ENCODE data around the gene SHMT1.
"Not testable (repeated sequence)": the region's sequence is repeated elsewhere in the genome, so short reads cannot be mapped to it uniquely, and the experiment has no call there.

The SHMT1 gene

DNA sequence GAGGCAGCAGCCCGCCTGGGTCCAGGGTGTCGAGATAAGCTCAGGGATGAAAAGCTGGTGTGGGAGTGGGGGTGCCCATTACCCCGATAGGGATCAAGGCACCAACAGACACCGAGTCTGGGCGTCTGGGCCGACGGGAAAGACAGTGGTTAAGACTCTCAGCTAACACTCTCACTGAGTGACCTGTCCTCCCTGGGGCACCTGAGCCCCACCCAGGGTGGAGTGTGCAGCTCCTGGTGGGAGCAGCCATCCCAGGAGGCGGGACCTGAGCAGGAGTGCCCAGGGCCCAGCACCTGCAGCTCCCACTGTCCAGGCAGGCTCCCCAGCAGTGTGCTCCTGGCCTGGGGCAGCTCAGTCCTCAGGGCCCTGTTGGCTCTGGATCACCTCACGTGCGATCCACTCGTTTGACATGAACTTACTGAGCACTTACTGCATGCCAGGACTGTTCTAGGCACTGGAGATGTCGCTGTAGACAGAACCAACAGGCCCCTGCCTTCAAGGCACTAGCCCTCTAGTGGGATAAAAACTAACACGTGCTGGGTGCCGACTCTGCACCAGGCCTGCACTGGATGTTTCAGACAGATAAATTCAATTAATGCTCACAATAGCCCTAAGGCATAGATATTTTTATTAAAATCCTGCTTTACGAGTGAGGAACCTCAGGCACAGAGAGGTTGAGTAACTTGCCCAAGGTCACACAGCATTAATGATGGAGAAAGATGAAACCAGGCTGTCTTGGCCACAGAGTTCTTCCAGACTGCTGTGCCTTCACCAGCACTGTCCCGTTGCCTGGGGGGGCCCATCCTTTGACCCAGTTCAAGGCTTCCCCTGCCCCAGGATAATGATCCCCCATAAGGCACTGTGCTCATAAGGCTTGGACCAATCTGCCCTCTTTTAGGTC lies 16.1 kb upstream of the SHMT1 start:
- no peak for DNase-seq (ENCODE audit: low spot score)
- FAIRE-seq: peak; percentile 53

GRCh38 chr17:18378614-18379013 lies 15.3 kb upstream of the SHMT1 start:
- not testable (repeated sequence) for DNase-seq (ENCODE audit: low spot score); FAIRE-seq

- DNase-seq (ENCODE audit: low spot score): no peak
- no peak for FAIRE-seq
Observed at GRCh38 chr17:18378205-18378505, 14.8 kb upstream of the SHMT1 start.

DNA sequence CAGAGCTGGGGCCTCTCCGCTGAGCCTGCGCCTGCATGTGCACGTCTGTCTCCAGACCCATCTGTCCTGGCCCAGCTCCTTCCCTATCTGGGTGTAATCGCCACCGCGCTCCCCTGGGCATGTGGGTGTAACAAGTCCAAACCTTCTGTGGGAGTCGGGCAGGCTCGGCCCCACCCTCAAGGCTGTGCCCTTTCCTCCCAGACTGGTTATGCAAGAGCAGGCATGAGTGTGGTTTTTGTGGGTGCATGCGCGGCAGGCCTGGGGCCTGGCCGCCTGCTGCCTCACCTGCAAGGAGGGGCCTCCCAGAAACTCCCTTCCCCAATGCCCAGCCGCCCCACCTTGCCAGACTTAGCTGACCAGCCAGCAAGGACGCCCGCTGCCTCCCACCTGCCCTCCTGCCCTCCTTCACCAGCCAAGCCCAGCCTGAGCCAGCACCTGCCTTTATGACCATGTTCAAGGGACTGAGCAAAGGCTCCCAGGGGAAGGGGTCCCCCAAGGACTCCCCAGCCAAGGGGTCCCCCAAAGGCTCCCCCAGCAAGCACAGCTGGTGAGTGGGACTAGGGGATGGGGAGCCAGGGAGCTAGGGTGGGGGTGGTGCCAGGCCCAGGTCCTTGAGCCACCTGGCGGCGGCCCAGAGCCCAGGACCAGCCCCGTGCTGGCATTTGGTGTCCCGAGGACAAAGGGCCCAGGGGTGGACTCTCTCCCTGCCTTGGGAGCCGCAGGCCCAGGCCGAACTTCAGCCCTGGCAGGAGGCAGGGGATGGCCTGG lies 14.3 kb upstream of the SHMT1 start, which contains the start of gene EVPLL:
Gene EVPLL, plus strand, starts transcription at position 342 of the 768 bp plus-strand sequence. CDS start 3,160 bp downstream, outside the sequence.
- DNase-seq (ENCODE audit: low spot score) (no peak), FAIRE-seq (no peak)

GRCh38 chr17:18374216-18374615 lies 10.9 kb upstream of the SHMT1 start:
- FAIRE-seq (no peak), DNase-seq (ENCODE audit: low spot score) (no peak)

- not testable (repeated sequence) for DNase-seq (ENCODE audit: low spot score); FAIRE-seq
Observed at GRCh38 chr17:18373181-18373580, 9.8 kb upstream of the SHMT1 start.

DNA sequence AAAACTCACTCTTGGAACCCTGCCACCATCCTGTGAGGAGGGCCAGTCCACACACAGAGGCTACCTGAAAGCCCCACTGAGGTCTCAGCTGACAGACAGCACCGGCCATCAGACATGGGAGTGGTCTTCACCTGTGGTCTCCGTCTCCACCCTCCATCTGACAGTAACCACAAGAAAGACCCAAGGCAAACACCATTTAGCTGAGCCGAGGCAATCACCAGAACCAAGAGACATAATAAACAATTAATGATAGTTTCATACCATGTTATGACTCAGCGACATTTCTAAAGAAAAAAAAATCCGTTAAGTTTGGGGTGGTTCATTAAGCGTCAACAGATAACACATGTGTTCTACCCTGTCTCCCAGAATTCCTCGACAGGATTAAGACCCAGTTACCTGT lies 8.1 kb upstream of the SHMT1 start:
- FAIRE-seq: no peak
- DNase-seq (ENCODE audit: low spot score): no peak

DNA sequence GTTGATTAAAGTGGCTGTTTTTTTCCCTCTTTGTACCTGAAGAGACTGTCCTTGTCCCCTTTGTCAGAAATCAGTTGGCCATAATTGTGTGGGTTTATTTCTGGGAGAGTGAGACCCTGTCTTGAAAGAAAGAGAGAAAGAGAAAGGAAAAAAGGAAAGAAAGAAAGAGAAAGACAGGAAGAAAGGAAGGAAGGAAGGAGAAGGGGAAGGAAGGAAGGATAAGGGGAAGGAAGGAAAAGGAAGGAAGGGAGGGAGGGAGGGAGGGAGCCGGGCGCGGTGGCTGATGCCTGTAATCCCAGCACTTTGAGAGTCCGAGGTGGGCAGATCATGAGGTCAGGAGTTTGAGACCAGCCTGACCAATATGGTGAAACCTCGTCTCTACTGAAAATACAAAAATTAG lies 7.4 kb upstream of the SHMT1 start:
- no peak for FAIRE-seq
- no peak for DNase-seq (ENCODE audit: low spot score)

DNA sequence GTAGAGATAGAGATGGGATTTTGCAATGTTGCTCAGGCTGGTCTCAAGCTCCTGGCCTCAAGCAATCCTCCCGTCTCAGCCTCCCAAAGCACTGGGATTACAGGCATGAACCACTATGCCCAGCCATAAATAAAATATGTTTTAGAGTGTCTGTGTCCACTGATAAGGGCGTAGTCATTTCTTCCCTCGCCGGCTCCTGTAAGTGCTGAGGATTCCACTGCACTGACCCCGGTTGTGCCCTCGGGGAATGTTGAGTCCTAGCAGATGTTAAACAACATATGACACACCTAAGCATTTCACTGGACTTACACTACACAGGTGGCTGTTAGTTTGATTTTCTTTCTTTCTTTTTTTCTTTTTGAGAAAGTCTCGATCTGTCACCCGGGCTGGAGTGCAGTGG lies 5.6 kb upstream of the SHMT1 start:
- FAIRE-seq (no peak), DNase-seq (ENCODE audit: low spot score) (no peak)

DNA sequence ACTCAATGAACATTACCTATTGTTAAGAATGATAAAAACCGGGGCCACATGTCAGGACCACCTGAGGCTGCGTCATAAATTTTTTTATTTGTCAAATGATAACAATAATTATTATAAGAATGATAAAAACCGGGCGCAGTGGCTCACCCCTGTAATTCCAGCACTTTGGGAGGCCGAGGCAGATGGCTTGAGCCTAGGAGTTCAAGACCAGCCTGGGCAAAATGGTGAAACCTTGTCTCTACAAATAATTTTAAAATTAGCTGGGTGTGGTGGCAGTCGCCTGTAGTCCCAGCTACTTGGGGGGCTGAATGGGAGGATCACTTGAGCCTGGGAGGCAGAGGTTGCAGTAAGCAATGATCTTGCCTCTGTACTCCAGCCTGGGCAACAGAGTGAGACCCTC lies 816 bp upstream of the SHMT1 start:
- FAIRE-seq (no peak), DNase-seq (ENCODE audit: low spot score) (no peak)

- DNase-seq (ENCODE audit: low spot score) (peak; percentile 45), FAIRE-seq (no peak)
Observed at GRCh38 chr17:18362698-18363100, 651 bp downstream of the SHMT1 start.

- DNase-seq (ENCODE audit: low spot score): no peak
- no peak for FAIRE-seq
Observed at GRCh38 chr17:18361837-18362697, 1.3 kb downstream of the SHMT1 start.

GRCh38 chr17:18360518-18360917 lies 2.8 kb downstream of the SHMT1 start:
- FAIRE-seq: no peak

GRCh38 chr17:18356624-18357023 lies 6.7 kb downstream of the SHMT1 start:
- DNase-seq (ENCODE audit: low spot score): no peak

More at GRCh38 chr17:18360518-18360917, 2.8 kb downstream of the SHMT1 start:
- DNase-seq (ENCODE audit: low spot score): no peak

GRCh38 chr17:18353541-18353940 lies 9.8 kb downstream of the SHMT1 start:
- FAIRE-seq (no peak), DNase-seq (ENCODE audit: low spot score) (no peak)

More at GRCh38 chr17:18356624-18357023, 6.7 kb downstream of the SHMT1 start:
- no peak for FAIRE-seq

GRCh38 chr17:18344021-18344420 lies 19.3 kb downstream of the SHMT1 start:
- FAIRE-seq: no peak
- DNase-seq (ENCODE audit: low spot score): no peak

- FAIRE-seq: no peak
- DNase-seq (ENCODE audit: low spot score): no peak
Observed at GRCh38 chr17:18339933-18340332, 23.4 kb downstream of the SHMT1 start.

GRCh38 chr17:18338158-18338557 lies 25.2 kb downstream of the SHMT1 start:
- not testable (repeated sequence) for FAIRE-seq; DNase-seq (ENCODE audit: low spot score)

GRCh38 chr17:18332909-18333489 lies 30.4 kb downstream of the SHMT1 start:
- no peak for DNase-seq (ENCODE audit: low spot score)
- FAIRE-seq: no peak

DNA sequence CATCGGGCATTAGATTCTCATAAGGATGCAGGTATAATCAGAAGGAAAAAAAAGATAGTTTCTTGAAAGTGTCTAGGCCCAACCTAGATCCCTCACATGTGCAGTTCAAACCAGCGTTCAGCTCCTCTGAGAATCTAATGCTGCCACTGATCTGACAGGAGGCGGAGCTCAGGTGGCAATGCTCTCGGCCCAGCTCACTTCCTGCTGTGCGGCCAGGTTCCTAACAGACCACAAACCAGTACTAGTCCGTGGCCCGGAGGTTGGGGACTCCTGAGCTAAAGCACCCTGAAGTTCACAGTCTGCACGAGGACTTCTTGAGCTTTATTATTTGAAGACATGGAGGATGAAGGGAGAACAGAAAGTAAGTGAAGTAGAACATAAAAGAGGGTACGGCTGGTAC lies 31.5 kb downstream of the SHMT1 start:
- no peak for DNase-seq (ENCODE audit: low spot score)
- FAIRE-seq: no peak

DNA sequence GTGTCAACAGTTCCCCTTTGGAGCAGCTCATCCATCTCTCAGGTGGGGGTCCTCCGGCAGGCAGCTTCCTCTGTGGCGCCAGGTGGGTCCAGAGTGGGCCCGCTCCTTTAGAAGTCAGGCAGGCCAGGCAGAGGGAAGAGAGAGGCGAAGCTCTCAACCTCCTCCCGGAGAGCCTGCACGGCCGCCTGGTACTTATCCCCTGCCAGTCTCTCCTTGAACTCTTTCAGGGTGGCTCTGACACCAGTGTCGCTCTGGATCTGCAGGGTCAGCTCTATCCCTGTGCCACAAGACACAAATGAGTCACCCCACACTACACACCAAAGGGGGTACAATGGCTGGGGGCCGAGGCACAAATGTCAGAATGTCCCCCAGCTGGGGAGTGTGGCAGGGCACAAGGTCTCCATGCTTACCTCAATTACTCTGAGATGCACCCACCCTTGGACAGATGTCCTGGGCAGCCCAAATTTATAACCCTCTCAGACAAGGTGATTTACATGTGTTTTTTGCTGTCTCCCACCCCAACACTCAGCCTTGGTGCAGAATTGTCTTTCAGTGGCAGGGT lies 34.6 kb downstream of the SHMT1 start:
- DNase-seq (ENCODE audit: low spot score): no peak
- FAIRE-seq: no peak
